ENCODE results near the gene HK1.

- TF ChIP-seq RAD21 (IDR thresholded peaks at IDR 0.05) (no peak), RXRA (IDR thresholded peaks at IDR 0.05) (no peak), SP1 (IDR thresholded peaks at IDR 0.05) (no peak), GABPA (IDR thresholded peaks at IDR 0.05 in 1 of 2, conservative IDR thresholded peaks at IDR 0.05 in 1 of 2) (no peak), FOXA2 (IDR thresholded peaks at IDR 0.05) (no peak)
- TF ChIP-seq, protein P1, sequence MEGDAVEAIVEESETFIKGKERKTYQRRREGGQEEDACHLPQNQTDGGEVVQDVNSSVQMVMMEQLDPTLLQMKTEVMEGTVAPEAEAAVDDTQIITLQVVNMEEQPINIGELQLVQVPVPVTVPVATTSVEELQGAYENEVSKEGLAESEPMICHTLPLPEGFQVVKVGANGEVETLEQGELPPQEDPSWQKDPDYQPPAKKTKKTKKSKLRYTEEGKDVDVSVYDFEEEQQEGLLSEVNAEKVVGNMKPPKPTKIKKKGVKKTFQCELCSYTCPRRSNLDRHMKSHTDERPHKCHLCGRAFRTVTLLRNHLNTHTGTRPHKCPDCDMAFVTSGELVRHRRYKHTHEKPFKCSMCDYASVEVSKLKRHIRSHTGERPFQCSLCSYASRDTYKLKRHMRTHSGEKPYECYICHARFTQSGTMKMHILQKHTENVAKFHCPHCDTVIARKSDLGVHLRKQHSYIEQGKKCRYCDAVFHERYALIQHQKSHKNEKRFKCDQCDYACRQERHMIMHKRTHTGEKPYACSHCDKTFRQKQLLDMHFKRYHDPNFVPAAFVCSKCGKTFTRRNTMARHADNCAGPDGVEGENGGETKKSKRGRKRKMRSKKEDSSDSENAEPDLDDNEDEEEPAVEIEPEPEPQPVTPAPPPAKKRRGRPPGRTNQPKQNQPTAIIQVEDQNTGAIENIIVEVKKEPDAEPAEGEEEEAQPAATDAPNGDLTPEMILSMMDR (IDR thresholded peaks at IDR 0.05; ENCODE audit: low read depth, low read length, missing input control): no peak
- TF ChIP-seq, protein P2, sequence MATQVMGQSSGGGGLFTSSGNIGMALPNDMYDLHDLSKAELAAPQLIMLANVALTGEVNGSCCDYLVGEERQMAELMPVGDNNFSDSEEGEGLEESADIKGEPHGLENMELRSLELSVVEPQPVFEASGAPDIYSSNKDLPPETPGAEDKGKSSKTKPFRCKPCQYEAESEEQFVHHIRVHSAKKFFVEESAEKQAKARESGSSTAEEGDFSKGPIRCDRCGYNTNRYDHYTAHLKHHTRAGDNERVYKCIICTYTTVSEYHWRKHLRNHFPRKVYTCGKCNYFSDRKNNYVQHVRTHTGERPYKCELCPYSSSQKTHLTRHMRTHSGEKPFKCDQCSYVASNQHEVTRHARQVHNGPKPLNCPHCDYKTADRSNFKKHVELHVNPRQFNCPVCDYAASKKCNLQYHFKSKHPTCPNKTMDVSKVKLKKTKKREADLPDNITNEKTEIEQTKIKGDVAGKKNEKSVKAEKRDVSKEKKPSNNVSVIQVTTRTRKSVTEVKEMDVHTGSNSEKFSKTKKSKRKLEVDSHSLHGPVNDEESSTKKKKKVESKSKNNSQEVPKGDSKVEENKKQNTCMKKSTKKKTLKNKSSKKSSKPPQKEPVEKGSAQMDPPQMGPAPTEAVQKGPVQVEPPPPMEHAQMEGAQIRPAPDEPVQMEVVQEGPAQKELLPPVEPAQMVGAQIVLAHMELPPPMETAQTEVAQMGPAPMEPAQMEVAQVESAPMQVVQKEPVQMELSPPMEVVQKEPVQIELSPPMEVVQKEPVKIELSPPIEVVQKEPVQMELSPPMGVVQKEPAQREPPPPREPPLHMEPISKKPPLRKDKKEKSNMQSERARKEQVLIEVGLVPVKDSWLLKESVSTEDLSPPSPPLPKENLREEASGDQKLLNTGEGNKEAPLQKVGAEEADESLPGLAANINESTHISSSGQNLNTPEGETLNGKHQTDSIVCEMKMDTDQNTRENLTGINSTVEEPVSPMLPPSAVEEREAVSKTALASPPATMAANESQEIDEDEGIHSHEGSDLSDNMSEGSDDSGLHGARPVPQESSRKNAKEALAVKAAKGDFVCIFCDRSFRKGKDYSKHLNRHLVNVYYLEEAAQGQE (IDR thresholded peaks at IDR 0.05): no peak
Observed at GRCh38 chr10:69328380-69328735, 50.1 kb downstream of the HK1 start.

Measured in liver (tissue), 3 donors.